ENCODE results near the gene RGS9.

The RGS9 gene

DNA sequence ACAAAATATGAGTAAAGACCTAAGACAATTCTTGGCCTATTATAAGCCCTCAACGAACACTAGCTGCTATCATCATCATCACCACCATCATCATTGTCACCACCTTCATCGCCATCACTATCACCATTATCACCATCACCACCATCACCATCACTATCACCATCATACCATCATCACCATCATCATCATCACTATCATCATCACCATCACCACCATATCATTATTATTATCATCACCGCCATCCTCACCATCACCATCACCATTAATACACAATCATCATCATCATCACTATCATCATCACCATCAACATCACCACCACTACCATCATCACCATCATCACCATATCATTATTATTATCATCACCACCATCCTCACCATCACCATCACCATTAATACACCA lies 82.5 kb downstream of the RGS9 start:
- no peak overlapping the region for H2AFZ ChIP-seq
- H3K4me1 ChIP-seq, result no peaks in the 10 kb centered on the region
- no peaks in the 10 kb centered on the region for H3K27me3 ChIP-seq (ENCODE audit: control insufficient read depth, insufficient read depth, low read length)
- H3K4me3 ChIP-seq (ENCODE audit: low read depth, low read length), result no peak overlapping the region
- H3K79me2 ChIP-seq, result no peaks in the 10 kb centered on the region
- no peak overlapping the region for H3K4me2 ChIP-seq (ENCODE audit: low read length)
- TF ChIP-seq, protein P1, sequence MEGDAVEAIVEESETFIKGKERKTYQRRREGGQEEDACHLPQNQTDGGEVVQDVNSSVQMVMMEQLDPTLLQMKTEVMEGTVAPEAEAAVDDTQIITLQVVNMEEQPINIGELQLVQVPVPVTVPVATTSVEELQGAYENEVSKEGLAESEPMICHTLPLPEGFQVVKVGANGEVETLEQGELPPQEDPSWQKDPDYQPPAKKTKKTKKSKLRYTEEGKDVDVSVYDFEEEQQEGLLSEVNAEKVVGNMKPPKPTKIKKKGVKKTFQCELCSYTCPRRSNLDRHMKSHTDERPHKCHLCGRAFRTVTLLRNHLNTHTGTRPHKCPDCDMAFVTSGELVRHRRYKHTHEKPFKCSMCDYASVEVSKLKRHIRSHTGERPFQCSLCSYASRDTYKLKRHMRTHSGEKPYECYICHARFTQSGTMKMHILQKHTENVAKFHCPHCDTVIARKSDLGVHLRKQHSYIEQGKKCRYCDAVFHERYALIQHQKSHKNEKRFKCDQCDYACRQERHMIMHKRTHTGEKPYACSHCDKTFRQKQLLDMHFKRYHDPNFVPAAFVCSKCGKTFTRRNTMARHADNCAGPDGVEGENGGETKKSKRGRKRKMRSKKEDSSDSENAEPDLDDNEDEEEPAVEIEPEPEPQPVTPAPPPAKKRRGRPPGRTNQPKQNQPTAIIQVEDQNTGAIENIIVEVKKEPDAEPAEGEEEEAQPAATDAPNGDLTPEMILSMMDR (IDR thresholded peaks at IDR 0.05), result no peak
- no peak overlapping the region for H3K9ac ChIP-seq
- H3K36me3 ChIP-seq (ENCODE audit: control insufficient read depth, insufficient read depth, low read length), result no peaks in the 10 kb centered on the region
- no peak overlapping the region for H3K27ac ChIP-seq
- no peaks in the 10 kb centered on the region for H3K9me3 ChIP-seq (ENCODE audit: control insufficient read depth, low read length)

DNA sequence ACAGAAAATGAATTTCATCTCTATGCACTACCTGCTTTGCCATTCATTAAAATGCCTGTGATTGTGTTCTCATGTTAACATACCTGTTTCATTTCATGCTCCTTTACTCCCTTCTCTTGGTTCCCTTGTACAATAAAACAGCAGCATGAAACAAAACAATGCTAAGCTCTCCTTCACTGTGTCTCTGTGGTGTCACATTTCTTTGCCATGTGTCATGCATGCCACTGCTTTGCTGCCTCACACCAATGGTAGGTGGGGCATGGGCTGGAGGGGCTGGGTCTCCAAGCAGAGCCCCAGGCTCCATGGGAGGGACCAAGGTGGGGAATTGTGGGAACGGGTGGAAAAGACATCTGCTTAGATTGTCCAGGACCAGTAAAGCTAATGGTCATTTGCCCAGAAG lies 83.6 kb downstream of the RGS9 start:
- no peaks in the 10 kb centered on the region for H3K9me3 ChIP-seq (ENCODE audit: control insufficient read depth, low read length)
- no peak overlapping the region for H3K4me2 ChIP-seq (ENCODE audit: low read length)
- no peak overlapping the region for H3K9ac ChIP-seq
- H3K4me3 ChIP-seq (ENCODE audit: low read depth, low read length), result no peak overlapping the region
- TF ChIP-seq, protein P1 (IDR thresholded peaks at IDR 0.05), result no peak
- H3K36me3 ChIP-seq (ENCODE audit: control insufficient read depth, insufficient read depth, low read length), result no peaks in the 10 kb centered on the region
- no peaks in the 10 kb centered on the region for H3K4me1 ChIP-seq
- H2AFZ ChIP-seq, result no peak overlapping the region
- H3K27ac ChIP-seq, result no peak overlapping the region
- no peaks in the 10 kb centered on the region for H3K27me3 ChIP-seq (ENCODE audit: control insufficient read depth, insufficient read depth, low read length)
- H3K79me2 ChIP-seq, result no peaks in the 10 kb centered on the region

DNA sequence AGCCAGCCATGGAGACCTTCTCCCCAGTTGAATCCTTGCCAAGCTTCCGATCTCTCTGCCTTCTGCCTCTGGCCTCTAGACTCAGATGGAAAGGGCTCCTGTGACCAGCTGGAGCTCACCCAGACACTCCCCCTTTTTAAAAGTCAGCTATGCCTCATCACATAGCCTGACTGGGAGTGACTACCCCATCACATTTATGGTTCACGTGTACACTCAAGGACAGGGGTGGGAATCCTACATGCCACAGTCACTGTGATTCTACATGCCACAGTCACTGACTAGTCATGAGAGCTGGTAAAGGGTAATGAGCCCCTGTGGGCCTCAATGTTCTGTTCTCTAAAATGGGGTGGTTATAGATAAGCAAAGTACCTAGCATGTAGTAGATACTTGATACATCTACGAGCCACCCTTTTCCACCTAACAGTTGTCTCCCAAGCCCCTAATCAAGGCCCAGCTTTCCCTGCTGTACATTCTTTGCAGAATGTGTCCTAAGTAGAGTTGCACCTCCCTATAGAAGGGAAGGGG lies 85.1 kb downstream of the RGS9 start:
- no peak overlapping the region for H3K9ac ChIP-seq
- no peaks in the 10 kb centered on the region for H3K79me2 ChIP-seq
- H3K9me3 ChIP-seq (ENCODE audit: control insufficient read depth, low read length), result no peaks in the 10 kb centered on the region
- TF ChIP-seq, protein P1 (IDR thresholded peaks at IDR 0.05), result no peak
- H3K27ac ChIP-seq, result no peak overlapping the region
- no peaks in the 10 kb centered on the region for H3K36me3 ChIP-seq (ENCODE audit: control insufficient read depth, insufficient read depth, low read length)
- H2AFZ ChIP-seq, result no peak overlapping the region
- no peak overlapping the region for H3K4me3 ChIP-seq (ENCODE audit: low read depth, low read length)
- H3K27me3 ChIP-seq (ENCODE audit: control insufficient read depth, insufficient read depth, low read length), result no peaks in the 10 kb centered on the region
- no peaks in the 10 kb centered on the region for H3K4me1 ChIP-seq
- H3K4me2 ChIP-seq (ENCODE audit: low read length), result no peak overlapping the region

DNA sequence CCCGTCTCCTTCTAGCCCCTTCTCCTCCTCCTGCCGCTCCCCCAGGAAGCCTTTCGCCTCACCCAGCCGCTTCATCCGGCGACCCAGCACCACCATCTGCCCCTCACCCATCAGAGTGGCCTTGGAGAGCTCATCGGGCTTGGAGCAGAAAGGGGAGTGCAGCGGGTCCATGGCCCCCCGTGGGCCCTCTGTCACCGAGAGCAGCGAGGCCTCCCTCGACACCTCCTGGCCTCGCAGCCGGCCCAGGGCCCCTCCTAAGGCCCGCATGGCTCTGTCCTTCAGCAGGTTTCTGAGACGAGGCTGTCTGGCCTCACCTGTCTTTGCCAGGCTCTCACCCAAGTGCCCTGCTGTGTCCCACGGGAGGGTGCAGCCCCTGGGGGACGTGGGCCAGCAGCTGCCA lies 87.9 kb downstream of the RGS9 start:
- Histone ChIP-seq H3K79me2 (no peaks in the 10 kb centered on the region), H2AFZ (no peak overlapping the region), H3K27me3 (ENCODE audit: control insufficient read depth, insufficient read depth, low read length) (no peaks in the 10 kb centered on the region), H3K4me3 (ENCODE audit: low read depth, low read length) (no peak overlapping the region), H3K27ac (no peak overlapping the region), H3K9ac (no peak overlapping the region), H3K4me1 (no peaks in the 10 kb centered on the region), H3K9me3 (ENCODE audit: control insufficient read depth, low read length) (no peaks in the 10 kb centered on the region), H3K36me3 (ENCODE audit: control insufficient read depth, insufficient read depth, low read length) (no peaks in the 10 kb centered on the region), H3K4me2 (ENCODE audit: low read length) (no peak overlapping the region)
- TF ChIP-seq, protein P1 (IDR thresholded peaks at IDR 0.05), result no peak

DNA sequence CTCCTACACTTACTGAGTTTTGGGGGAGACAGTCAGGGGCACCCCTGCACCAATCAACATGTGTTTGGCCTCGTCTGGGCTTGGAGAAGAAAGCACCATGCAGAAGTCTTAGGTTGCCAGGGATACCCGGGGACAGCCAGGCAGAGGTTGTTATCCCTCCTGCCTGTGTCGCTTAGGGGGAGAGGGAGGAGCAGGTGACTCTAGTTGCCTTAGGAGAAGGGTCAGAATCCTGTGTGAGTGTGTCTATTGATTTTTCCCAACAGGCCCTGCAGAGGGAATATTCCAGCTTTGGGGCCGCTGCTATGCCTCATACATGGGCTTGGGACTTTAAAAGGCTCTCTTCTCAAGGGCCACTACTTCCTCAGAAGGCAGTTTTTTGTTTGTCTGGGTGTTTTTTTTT lies 89.1 kb downstream of the RGS9 start:
- no peak overlapping the region for H3K4me2 ChIP-seq (ENCODE audit: low read length)
- TF ChIP-seq, protein P1 (IDR thresholded peaks at IDR 0.05), result no peak
- H3K27ac ChIP-seq, result no peak overlapping the region
- no peaks in the 10 kb centered on the region for H3K36me3 ChIP-seq (ENCODE audit: control insufficient read depth, insufficient read depth, low read length)
- H3K4me3 ChIP-seq (ENCODE audit: low read depth, low read length), result no peak overlapping the region
- H2AFZ ChIP-seq, result no peak overlapping the region
- H3K4me1 ChIP-seq, result no peaks in the 10 kb centered on the region
- no peak overlapping the region for H3K9ac ChIP-seq
- H3K9me3 ChIP-seq (ENCODE audit: control insufficient read depth, low read length), result no peaks in the 10 kb centered on the region
- no peaks in the 10 kb centered on the region for H3K79me2 ChIP-seq
- H3K27me3 ChIP-seq (ENCODE audit: control insufficient read depth, insufficient read depth, low read length), result no peaks in the 10 kb centered on the region

Measured in parathyroid adenoma (tissue), 2 donors.